Activated T-helper 1 cell treated with anti-CD3 and anti-CD28 coated beads, Interleukin-2, amount 50 U/mL, for 16 hours (primary cell): Measurements from ENCODE around the gene HNRNPL.
"Not testable (repeated sequence)": the region's sequence is repeated elsewhere in the genome, so short reads cannot be mapped to it uniquely, and the experiment has no call there.

Source experiments
- DNase-seq, 2 donors: peaks; one replicate each; pipeline ENCODE4 v3.0.0-alpha.2; 2020; ENCODE audit warnings: low read depth in 1 of 2, low spot score in 1 of 2

The HNRNPL gene

DNA sequence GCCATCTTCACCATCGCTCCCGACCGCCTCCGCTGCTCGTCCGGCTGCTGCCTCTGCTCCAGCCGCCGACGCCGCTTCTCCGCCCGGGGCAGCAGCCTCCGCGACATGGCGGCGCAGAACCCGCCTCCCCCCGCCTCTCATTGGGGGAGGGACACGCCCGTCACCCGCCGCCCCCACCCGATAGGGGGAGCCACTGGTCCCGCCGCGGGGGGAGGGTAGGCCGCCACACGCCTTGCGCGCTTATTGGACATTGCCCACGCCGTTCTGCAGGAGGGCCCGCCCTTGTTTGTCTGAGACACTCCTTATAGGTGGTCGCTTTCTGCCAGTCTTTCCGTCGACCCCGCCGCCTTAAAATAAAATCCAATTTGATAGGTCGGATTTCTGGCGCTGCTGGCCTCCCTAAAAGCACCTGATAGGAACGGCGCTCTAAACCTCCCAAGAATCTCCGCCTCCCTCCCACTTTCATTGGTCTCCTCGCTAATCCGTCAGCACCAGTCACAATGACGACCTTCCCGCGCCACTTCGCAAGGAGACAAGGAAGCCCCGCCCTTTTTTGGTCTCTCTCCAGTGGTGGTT lies at the start of gene HNRNPL:
TSS of gene HNRNPL (minus strand) at position 127 of the 576 bp plus-strand sequence. CDS start at position 107, 20 bp downstream.
- peak; percentile 97 to 99 for DNase-seq

DNA sequence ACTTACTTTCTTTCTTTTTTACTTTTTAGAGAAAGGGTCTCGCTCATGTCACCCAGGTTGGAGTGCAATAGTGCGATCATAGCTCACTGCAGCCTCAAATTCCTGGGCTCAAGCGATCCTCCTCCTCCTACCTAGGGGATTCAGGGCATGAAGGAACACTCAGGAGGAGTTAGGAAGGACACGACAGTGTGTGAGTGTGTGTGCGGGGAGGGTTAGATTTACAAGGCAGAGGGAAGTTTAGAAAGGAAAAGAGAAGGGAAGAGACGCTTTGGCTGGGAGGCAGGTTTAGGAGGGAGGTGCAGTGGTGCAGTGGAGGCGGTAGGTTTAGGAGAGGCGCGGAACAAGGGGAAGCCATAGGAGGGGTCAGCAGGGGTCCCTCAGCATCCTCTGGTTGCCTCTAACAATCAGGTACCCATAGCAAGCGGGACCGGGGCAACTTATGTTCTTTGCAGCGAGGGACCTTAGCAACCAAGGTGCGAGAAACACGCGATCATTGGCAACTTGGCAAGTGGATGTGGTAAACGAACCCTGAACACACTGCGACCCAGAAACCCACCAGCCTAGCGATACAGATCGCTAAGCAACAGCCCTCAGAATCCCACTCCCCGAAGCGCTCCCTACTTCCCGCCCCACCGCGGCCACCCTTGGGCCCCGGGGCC lies 49.1 kb upstream of the HNRNPL start:
- no peak for DNase-seq

DNA sequence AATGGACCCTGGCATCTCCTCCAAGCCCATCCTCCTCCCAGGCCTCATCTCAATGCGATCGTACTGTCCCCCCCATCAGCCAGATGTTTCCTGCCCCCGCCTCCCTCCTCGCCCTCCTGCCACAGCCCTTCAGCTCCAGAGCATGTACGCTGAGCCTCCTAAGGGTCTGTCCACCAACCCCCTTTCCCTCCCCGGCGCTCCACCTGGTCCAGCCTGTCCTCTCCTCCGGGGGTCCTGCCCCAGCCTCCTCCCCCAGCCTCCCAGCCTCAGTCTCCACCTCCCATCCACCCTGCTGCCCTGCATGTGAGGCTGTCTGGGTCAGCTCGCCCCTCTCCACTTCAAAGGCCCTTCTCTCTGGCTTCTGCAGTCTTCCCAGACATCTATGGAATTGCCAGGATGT lies 45.2 kb upstream of the HNRNPL start:
- no peak for DNase-seq

DNA sequence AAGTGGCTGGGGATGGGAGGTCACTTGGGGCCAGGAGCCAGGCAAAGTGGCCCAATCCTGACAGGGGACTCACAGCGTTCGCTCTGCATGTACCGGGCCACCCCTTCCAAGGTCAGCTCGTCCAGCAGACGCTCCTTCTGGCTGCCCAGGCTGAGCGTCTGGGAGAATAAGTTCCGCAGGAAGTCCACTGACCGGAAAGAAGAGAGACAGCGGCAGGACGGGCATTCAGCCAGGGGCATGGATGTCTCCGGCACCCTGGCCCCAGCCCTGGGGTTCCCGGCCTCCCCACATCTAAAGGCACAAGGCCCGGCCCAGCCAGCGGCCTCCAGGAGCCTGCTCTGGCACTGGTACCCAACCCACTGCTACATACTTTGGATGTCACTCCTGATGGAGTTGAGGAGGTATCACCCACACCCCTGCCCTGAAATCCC lies 43.6 kb upstream of the HNRNPL start:
- no peak for DNase-seq

DNA sequence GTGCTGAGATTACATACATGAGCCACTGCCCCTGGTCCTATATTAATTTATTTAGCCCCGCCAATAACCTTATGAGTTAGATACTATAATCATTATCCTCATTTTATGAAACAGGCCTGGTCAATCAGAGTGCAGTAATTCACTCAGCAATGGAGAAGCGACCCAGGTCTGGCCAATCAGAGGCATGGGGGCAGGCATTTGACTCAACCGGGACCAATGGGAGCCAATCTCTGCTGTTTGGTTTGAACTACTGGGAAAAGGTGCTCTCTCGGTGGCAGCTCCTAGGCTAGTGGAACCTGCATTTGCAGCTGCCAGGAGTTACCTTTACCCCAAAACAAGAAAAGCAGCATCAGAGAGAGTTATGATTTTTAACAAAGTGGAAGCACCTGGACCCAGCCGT lies 43.1 kb upstream of the HNRNPL start:
- no peak for DNase-seq

DNA sequence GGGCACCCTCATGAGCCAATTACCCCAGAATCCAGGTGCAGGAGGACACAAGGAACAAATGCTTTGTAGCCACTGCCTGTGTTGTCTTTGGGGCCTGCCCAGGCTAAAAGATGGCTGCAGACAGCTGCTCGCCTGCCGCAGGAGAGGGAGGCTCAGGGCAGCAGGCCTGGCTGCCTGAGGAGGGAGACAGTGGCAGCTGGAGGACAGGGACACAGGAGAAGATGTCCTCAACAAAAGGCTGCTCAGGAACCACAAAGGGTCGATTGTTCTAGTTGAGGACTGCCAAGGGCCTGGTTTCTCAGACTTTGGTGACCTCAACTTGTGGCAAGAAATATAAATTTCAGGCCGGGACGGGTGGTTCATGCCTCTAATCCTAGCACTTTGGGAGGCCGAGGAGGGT lies 42.0 kb upstream of the HNRNPL start:
- no peak for DNase-seq

DNA sequence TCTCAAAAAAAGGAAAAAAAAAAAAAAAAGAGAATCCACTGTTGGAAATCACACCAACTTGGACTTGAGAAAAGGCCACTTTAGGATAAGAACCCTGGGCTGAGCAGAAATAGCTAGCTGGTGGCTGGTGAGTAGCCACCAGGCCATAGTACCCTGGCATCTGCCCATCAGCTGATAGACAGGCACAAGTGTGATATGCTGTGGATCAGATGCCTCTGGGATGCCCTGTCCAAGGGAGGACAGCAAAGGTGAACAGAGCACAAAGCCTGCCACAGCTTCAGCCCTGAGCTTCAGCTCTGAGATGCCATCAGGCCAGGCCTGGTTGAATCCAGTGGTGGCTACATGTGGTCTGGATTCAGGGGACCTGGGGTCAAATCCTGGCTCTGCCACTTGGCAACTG lies 40.9 kb upstream of the HNRNPL start:
- no peak for DNase-seq

DNA sequence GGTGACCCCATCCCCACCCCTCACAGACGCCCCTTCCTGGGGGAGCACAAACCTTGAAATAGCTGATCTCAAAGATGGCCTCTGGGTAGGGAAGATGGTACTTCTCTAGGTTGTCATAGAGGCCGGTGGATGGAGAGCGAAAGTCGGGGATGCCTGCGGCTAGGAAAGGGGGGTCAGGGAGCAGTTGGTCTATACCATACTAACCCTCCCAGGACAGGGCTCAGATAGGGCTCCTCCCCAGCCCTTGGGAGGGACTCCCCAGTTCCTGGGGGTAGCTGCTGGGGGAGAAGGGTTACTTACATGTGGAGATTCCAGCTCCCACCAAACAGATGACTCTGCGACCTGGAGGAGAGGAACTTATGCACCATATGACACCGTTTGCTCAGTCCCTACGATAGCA lies 40.0 kb upstream of the HNRNPL start:
- no peak for DNase-seq

DNA sequence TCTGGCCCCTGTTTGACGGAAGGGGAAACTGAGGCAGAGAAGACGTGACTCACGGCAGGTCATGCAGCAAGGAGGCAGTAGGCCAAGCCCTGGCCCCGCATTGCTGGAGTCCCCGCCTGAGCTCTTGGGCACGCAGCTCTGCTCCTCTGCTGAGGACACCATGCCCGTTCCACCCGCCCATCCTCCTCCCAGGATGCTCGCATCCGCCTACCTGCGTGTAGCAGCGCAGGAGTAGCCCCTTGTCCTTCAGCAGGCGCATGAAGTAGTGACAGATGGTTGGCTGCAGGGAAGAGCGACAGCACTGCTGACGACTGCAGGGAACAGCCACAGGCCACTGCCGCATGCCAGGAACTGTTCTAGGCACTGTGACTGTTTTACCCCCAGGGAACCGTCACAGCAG lies 39.1 kb upstream of the HNRNPL start:
- no peak for DNase-seq

DNA sequence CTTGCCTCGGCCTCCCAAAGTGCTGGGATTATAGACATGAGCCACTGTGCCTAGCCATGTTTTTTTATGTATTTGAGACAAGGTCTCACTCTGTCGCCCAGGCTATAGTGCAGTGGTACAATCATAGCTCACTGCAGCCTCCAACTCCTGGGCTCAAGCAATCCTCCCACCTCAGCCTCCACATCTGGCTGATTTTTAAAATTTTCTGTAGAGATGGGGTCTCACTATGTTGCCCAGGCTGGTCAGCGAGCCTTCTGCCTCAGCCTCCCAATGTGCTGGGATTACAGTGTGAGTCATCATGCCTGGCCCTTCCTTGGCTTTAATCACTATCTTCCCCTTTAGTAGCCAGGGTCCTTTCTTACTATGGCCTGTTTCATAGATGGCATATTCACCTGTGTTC lies 34.9 kb upstream of the HNRNPL start:
- not testable (repeated sequence) for DNase-seq

DNA sequence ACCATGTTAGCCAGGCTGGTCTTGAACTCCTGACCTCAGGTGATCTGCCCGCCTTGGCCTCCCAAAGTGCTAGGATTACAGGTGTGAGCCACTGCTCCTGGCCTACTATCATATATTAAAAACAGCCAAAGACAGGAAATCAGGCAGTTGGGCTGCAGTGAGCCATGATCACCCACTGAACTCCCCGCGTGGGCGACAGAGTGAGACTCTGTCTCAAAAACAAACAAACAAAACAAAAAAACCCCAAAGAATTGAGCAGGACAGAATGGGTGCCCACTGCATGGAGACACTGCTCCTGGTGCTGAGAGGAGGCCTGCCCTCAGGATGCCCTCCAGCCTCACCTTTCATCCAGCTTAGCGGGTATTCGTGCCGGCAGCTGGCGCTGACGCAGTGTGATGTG lies 33.5 kb upstream of the HNRNPL start:
- no peak for DNase-seq

DNA sequence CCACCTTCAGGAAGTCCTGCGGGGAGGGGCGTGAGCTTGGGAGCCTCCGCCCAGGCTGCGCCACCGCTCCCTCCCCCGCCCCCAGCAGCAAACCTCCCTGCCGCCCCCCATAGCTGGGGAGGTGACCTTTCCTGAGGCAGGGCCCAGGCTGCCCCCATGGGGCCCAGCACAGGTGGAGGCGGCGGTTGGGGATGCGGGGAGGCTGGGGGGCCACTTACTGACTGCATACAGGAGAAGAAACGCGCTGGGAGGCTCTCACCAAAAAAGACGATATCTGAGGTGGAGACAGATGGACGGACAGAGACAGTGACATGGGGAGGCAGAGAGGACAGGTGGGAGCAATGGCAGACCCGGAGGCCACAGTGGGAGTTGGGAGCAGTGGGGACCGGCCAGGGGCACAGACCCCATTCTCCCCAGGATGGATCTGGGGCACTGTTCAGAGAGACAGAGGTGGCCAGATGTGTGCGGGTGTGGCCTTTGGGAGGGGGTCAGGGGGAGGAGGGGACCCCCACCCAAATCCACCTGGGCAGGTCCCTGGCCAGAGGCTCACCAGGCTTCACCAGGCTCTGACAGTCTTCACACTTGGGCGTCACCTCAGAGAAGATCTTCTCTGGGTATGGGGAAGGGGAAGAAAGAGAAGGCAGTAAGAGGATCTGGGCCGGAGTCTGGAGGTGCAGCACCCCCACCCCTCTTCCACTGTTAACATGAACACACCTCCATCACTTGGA lies 31.3 kb upstream of the HNRNPL start:
- no peak for DNase-seq

DNA sequence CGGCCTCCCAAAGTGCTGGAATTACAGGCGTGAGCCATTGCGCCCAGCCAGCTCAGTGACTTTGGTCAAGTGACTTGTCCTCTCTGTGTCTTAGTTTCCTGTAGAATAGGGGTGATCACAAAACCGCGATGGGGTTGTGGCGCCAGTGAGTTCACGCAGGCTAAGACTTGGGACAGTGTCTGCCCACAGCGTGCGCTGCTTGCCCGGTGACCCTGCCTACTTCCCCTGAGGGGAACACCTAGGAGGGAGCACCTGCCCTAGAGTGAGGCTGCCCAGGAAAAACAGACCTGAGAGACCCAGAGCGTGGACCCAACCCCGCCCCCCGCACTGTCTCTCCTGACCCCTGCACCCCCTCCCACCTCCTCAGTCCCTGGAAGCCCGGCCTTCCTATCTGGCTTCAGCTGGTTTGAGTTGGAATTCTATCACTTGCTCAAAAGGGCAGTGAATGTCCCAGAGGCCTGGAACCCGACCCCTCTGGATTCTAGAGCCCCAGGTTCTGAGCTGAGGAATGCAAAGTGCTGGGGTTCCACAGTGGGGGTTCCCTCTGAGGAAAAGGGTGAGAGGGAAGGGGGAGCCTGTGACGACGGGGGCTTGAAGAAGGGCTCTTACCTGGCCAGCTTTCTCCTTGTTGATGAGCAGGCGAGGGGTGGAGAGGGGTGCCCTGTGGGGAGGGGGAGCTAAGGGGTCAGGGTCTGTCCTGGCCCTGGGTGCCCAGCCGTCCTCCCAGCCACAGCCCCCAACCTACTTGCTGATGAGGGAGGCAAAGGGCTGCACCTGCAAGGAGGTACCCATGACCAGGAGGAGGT lies 30.5 kb upstream of the HNRNPL start:
- DNase-seq = no peak

DNA sequence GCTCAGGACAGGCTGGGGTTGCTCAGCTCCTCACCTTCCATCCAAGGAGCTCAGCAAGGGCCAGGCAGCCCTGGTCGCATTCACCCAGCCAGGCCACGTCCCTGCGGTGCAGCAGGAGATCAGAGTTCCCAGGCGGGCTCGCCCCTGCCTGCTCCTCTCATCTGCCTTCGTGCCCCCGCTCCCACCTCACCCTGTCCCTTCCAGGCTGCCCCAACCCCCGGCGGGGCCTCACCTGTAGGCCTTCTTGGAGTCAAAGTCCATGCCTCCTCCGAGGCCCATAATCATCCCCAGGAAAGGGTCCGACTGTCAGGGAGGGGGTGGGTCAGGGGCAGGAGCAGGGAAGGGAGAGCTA lies 29.6 kb upstream of the HNRNPL start:
- no peak for DNase-seq

DNA sequence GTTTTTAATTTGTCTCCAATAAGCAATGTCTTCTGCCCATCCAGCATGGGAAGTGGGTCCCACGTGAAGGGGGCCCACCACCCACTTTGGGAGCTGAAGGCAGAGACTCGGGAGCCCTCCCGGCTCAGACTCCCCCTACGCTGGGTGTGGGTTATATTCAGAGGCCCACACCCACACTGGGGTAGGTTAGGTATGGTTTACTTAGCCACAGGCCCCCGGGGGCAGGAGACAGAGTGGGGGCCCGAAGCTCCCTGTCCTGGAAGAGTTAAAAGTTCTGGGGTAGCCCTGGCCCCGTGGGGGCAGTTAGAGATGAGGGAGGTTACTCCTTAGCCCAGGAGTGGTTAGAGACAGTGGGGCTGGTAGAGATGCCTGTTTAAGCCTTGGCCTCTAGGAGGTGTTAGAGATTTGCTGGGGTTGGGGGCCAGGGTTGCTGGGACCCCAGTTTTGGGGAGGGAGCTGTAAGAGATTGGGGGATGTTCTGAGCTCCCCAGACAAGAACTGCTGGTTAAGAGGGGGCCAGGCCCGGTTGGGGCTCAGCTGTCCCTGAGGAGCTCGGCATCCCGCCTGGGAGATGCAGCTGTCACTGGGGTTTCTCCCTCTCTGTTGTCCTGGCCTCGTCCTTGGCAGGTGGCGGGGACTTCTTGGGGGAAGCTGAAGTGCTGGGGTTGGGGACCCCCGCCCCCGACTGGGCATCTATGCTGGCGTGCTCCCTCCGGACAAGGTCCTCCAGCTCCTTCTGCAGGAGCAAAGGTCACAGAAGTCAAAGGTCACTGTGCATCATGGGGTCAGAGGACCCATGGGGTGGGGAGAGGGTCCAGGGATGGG lies 29.0 kb upstream of the HNRNPL start:
- no peak for DNase-seq

DNA sequence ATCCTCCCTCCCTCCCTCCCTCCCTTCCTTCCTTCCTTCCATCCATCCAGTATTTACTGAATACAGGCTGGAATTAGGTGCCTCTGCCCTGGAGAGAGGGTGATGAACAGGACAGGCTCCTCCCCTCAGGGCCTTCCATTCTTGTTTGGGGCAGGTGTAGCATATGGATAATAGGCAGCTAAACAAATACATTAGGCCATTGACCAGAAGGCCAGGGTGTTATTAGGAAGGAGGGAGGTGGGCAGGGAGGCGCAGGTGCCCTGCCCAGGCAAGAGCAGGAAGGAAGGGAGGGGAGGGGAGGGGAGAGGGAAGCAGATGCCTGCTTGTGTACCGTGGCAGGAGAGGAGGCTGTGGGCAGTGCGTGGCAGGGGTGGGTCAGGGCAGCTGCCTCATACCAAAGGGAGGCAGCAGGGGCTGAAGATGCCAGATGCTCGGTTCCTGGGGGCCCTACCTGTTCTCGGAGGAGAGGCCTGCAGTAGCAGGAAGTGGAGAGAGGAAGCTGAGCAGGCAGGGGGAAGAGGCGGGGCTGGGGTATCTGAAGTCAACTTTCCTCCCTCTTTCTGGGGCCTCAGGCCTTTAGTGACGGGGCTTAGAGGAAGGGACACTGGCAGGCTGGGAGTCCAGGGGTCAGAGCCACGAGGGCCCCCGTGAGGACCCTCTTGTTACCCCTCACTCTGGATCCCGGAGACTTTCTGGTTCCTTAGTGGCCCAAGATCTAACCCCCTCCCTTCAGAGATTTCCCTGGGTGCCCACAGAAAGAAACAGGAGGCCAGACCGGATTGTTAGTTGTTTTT lies 28.2 kb upstream of the HNRNPL start, which contains the start of gene RINL:
TSS of gene RINL (minus strand) at position 495 of the 794 bp plus-strand sequence. CDS start 1,533 bp downstream, outside the sequence.
- peak; percentile 44 to 47 for DNase-seq

DNA sequence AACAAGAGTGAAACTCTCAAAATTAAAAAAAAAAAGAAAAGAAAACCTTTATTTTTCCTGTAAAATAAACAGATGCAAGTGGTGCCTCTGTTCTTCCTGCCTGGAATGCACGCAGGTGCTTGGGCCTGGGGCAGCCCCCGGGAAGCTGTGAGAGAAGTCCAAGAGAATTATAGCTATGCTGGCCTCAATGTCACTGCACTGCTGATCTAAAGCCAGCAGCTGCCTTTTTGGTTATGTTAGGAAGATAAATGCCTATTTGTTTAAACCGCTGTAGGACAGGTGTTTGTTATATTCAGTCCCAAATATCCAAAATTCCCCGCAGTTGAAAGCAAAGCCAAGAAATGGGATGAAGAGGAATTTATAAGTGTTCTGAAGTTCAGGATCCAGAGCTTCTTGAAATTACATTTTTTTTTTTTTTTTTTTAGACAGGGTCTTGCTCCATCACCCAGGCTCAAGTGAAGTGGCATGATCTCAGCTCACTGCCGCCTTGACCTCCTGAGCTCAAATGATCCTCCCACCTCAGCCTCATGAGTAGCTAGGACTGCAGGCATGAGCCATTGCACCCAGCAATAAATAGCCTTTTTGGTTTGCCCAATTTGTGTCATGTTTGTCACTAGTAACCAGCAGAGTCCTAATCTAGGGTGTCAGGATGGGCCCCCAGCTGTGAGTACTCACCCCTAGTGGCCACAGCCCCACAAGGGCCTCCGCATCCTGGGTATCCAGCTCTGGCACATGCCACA lies 26.0 kb upstream of the HNRNPL start:
- no peak for DNase-seq

DNA sequence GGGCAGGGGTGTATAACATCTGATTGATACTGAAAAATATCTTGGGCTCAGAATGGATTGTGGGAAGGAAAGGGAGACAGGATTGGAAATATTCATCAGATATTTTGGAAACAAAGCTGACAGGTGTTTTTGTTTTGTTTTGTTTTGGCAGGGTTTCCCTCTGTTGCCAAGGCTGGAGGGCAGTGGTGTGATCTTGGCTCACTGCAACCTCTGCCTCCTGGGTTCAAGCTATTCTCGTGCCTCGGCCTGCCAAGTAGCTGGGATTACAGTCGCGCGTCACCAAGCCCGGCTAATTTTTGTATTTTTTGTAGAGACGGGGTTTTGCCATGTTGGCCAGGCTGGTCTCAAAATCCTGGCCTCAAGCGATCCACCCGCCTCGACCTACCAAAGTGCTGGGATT lies 23.6 kb upstream of the HNRNPL start:
- DNase-seq = not testable (repeated sequence)

DNA sequence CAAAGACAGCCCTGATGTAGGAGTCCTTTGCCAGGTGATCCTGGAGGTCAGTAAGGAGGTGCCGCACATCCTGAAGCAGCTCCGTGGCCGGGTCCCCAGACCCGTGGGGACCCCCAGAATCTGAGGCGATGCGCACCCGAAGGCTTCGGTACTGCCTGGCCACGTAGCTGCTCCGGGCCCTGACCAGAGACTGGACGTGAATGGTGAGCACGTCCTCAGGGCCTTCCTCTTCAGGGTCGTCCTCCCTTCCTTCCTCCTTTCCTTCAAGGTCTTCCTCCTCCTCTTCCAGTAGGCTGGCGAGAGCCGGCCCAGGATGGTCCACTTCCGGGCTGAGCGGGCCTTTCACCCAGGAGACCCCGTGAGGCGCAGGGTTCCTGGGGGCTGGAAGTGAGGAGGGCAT lies 20.8 kb upstream of the HNRNPL start:
- DNase-seq = no peak
